Common myeloid progenitor, CD34-positive (primary cell): Measurements from ENCODE around the gene PRR5.

Experiments used
- CTCF ChIA-PET: fragments of 350-600 bp; sonication (Branson Sonifier 250); formaldehyde crosslinking; loops from one replicate; lab custom pipeline; 2021; ENCODE audit warnings: antibody characterized with exemption; lab: Charles Lee
- POLR2A ChIA-PET: fragments of 350-600 bp; sonication (Branson Sonifier 250); formaldehyde crosslinking; loops from one replicate; lab custom pipeline; 2021; ENCODE audit warnings: antibody characterized with exemption; lab: Charles Lee
- DNase-seq, 3 donors: peaks; one replicate each; pipeline versions ENCODE4 v3.0.0 to v3.0.0-alpha.2; 2013
- H3K27ac ChIP-seq, 2 experiments: 1 replicate in 1 of 2; 2 replicates in 1 of 2; pipeline ENCODE4 v1.7.0; 2013; ENCODE audit warnings: inconsistent platforms in 2 of 2, low read length in 2 of 2, mild to moderate bottlenecking in 2 of 2, low read depth in 1 of 2, moderate library complexity in 1 of 2; ENCODE audit not compliant: severe bottlenecking in 2 of 2, insufficient read depth in 1 of 2, poor library complexity in 1 of 2
- H3K27me3 ChIP-seq, 5 experiments: replicated peaks in 2 of 5; 1 replicate in 3 of 5; 2 replicates in 2 of 5; pipeline versions ENCODE4 v1.6.1 to v1.7.0; 2013; ENCODE audit warnings: low read length in 4 of 5, mild to moderate bottlenecking in 2 of 5, moderate library complexity in 2 of 5, inconsistent platforms in 1 of 5; ENCODE audit not compliant: insufficient read depth in 5 of 5, control insufficient read depth in 4 of 5
- H3K36me3 ChIP-seq, 4 experiments: 1 replicate in 2 of 4; 2 replicates in 2 of 4; pipeline versions ENCODE4 v1.6.1 to v1.7.0; 2013; ENCODE audit warnings: low read length in 3 of 4, control low read depth in 1 of 4, mild to moderate bottlenecking in 1 of 4; ENCODE audit not compliant: control insufficient read depth in 4 of 4, insufficient read depth in 4 of 4
- H3K4me1 ChIP-seq, 4 experiments: 1 replicate in 3 of 4; 2 replicates in 1 of 4; pipeline versions ENCODE4 v1.6.1 to v1.7.1; 2013; ENCODE audit warnings: low read length in 3 of 4, mild to moderate bottlenecking in 3 of 4, control low read depth in 1 of 4, inconsistent platforms in 1 of 4, moderate library complexity in 1 of 4; ENCODE audit not compliant: control insufficient read depth in 4 of 4, insufficient read depth in 4 of 4; ENCODE audit errors: control extremely low read depth in 1 of 4
- H3K4me3 ChIP-seq, 7 experiments: 1 replicate in 4 of 7; 2 replicates in 3 of 7; pipeline versions ENCODE4 v1.5.1 to v1.7.0; 2013; ENCODE audit warnings: mild to moderate bottlenecking in 7 of 7, low read length in 6 of 7, moderate library complexity in 6 of 7, inconsistent platforms in 2 of 7, low read depth in 2 of 7, control low read depth in 1 of 7; ENCODE audit not compliant: insufficient read depth in 4 of 7, control insufficient read depth in 1 of 7; ENCODE audit errors: extremely low read depth in 1 of 7
- H3K9me3 ChIP-seq, 5 experiments: 1 replicate in 4 of 5; 2 replicates in 1 of 5; pipeline versions ENCODE4 v1.6.1 to v1.7.1; 2013; ENCODE audit warnings: low read length in 4 of 5, mild to moderate bottlenecking in 2 of 5, inconsistent platforms in 1 of 5, low read depth in 1 of 5, moderate library complexity in 1 of 5; ENCODE audit not compliant: control insufficient read depth in 4 of 5, insufficient read depth in 2 of 5; ENCODE audit errors: control extremely low read depth in 1 of 5
- WGBS: methylation state at CpG from one replicate; pipeline ENCODE4 v1.1.5; 2013; ENCODE audit not compliant: insufficient coverage; 5-methylcytosine and 5-hydroxymethylcytosine counted together

PRR5 gene

GRCh38 chr22:44759430-44760310 is 57.7 kb downstream of the PRR5 start:
- Histone ChIP-seq H3K4me1 (peaks cover 0 to 2% (median 0%) of the 10 kb centered on the region in 4 experiments), H3K27me3 (peaks cover 2 to 22% (median 13%) of the 10 kb centered on the region in 5 experiments), H3K9me3 (peaks cover 0 to 5% (median 0%) of the 10 kb centered on the region in 5 experiments), H3K36me3 (no peaks in the 10 kb centered on the region), H3K4me3 (no peak overlapping the region), H3K27ac (no peak overlapping the region)
- CTCF ChIA-PET: no interaction called here
- WGBS: 93% methylated on average over 17 of the region's 18 CpGs
- no peak for DNase-seq
- POLR2A ChIA-PET: no interaction called here

GRCh38 chr22:44760476-44760875 is 58.5 kb downstream of the PRR5 start:
- CTCF ChIA-PET: no interaction called here

DNA sequence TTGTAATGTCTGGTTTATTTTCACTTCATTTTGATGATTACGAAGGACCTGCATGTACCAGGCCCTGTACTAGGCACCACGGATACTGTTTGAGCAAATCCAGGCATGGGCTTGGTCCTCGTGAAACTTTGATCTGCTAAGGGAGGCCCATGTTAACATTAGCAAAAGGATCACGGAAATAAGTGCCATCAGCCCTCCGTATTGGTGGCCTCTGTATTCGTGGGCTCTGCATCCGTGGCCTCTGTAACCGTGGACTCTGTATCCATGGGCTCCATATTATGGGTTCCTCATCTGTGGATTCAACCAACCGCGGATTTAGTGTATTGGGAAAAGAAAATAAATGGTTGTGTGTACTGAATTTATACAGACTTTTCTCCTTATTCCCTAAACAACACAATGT is 59.0 kb downstream of the PRR5 start:
- peaks cover 0 to 4% (median 0%) of the 10 kb centered on the region in 5 experiments for H3K9me3 ChIP-seq
- H3K4me3 ChIP-seq: no peak overlapping the region
- ChIA-PET CTCF (no interaction called here), POLR2A (no interaction called here)
- peaks cover 0 to 9% (median 2%) of the 10 kb centered on the region in 5 experiments for H3K27me3 ChIP-seq
- H3K27ac ChIP-seq: no peak overlapping the region
- DNase-seq: no peak
- peaks cover 0 to 13% (median 4%) of the 10 kb centered on the region in 4 experiments for H3K4me1 ChIP-seq
- H3K36me3 ChIP-seq: no peaks in the 10 kb centered on the region
- 98% methylated on average over 8 of the region's 10 CpGs for WGBS

More at GRCh38 chr22:44760476-44760875, 58.5 kb downstream of the PRR5 start:
- Histone ChIP-seq H3K36me3 (no peaks in the 10 kb centered on the region), H3K27ac (no peak overlapping the region), H3K4me1 (peaks cover 0 to 10% (median 3%) of the 10 kb centered on the region in 4 experiments), H3K4me3 (no peak overlapping the region), H3K27me3 (peaks cover 0 to 14% (median 5%) of the 10 kb centered on the region in 5 experiments), H3K9me3 (peaks cover 0 to 4% (median 0%) of the 10 kb centered on the region in 5 experiments)
- POLR2A ChIA-PET: no interaction called here
- DNase-seq: no peak
- WGBS: 100% methylated on average over 2 of the region's 5 CpGs

DNA sequence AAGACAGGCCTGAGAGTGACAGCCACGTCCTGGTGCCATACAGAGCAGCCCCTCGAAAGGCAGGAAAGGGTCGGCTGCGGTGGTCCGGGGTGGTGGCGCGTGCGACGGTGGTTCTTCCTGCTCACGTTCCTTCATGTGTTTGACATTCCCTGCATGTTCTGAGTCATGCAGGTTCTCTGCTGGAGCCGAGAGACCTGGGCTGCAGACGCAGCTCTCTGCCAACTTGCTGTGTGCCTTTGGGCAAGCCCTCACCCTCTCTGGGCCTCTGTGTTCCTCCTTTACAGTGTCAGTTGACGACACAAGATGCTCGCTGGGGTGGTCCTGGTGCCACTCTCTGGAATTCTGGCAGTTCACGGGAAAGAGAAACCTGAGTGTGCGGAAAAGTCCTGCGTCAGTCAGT is 62.4 kb downstream of the PRR5 start:
- 97% methylated on average over 16 of the region's 17 CpGs for WGBS
- Histone ChIP-seq H3K27me3 (peaks cover 0 to 2% (median 0%) of the 10 kb centered on the region in 5 experiments), H3K27ac (no peak overlapping the region)

DNA sequence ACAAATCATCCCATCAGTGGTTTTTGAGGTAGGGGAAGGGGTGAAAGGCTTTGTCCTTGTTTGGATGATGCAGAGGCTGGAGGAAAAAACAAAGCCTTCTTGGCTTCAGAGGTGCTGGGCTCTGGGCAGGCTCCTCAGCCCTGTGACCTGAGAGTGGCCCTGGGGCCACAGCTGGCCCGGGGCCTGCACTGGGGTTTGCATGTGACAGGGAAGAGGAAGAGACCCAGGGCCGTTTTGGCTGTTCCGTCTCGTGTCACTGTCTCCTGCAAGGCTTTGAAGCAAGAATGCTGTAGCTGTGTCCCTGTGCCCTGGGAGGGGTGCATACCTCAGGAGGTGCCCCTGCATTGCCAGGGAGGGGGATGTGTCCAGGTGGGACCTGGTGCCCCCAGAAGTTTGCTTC is 63.0 kb downstream of the PRR5 start:
- peaks cover 0 to 2% (median 0%) of the 10 kb centered on the region in 5 experiments for H3K27me3 ChIP-seq
- WGBS: 5% methylated on average over 4 of the region's 4 CpGs
- CTCF ChIA-PET: interaction anchor here (1.0 kb wide), 1 partner anchor 29 kb away, joined by 3 read pairs; no protein-coding TSS in a partner anchor

More for the DNA sequence above, 62.4 kb downstream of the PRR5 start:
- CTCF ChIA-PET: interaction anchor here (1.0 kb wide), 1 partner anchor 30 kb away, joined by 3 read pairs; no protein-coding TSS in a partner anchor
- Histone ChIP-seq H3K9me3 (peaks cover 0 to 4% (median 0%) of the 10 kb centered on the region in 5 experiments), H3K4me1 (peaks cover 0 to 13% (median 4%) of the 10 kb centered on the region in 4 experiments), H3K36me3 (no peaks in the 10 kb centered on the region), H3K4me3 (no peak overlapping the region)
- no peak for DNase-seq
- POLR2A ChIA-PET: no interaction called here

GRCh38 chr22:44765571-44766285 is 63.7 kb downstream of the PRR5 start:
- H3K36me3 ChIP-seq: no peaks in the 10 kb centered on the region
- H3K4me1 ChIP-seq: peaks cover 0 to 13% (median 4%) of the 10 kb centered on the region in 4 experiments
- DNase-seq: no peak
- peaks cover 0 to 6% (median 0%) of the 10 kb centered on the region in 5 experiments for H3K9me3 ChIP-seq
- WGBS: 80% methylated on average over 9 of the region's 23 CpGs
- H3K27me3 ChIP-seq: peaks cover 0 to 2% (median 0%) of the 10 kb centered on the region in 5 experiments
- H3K27ac ChIP-seq: no peak overlapping the region
- CTCF ChIA-PET: interaction anchor here (1.0 kb wide), 1 partner anchor 29 kb away, joined by 3 read pairs; no protein-coding TSS in a partner anchor
- POLR2A ChIA-PET: no interaction called here
- no peak overlapping the region for H3K4me3 ChIP-seq

More for the DNA sequence above, 63.0 kb downstream of the PRR5 start:
- H3K27ac ChIP-seq: no peak overlapping the region
- POLR2A ChIA-PET: no interaction called here
- peaks cover 0 to 13% (median 4%) of the 10 kb centered on the region in 4 experiments for H3K4me1 ChIP-seq
- peaks cover 0 to 6% (median 0%) of the 10 kb centered on the region in 5 experiments for H3K9me3 ChIP-seq
- DNase-seq: peak in 2 of 3 donors; percentile 11 to 19
- H3K36me3 ChIP-seq: no peaks in the 10 kb centered on the region
- no peak overlapping the region for H3K4me3 ChIP-seq
